ENCODE results near the gene HOXD9. TPM values are rescaled to one million over a fixed set of nuclear protein-coding genes. Genes with fewer than 3 reads are reported as not detected.

HOXD9 gene
- total RNA-seq, 1 experiment from 2014 or later = not detected

DNA sequence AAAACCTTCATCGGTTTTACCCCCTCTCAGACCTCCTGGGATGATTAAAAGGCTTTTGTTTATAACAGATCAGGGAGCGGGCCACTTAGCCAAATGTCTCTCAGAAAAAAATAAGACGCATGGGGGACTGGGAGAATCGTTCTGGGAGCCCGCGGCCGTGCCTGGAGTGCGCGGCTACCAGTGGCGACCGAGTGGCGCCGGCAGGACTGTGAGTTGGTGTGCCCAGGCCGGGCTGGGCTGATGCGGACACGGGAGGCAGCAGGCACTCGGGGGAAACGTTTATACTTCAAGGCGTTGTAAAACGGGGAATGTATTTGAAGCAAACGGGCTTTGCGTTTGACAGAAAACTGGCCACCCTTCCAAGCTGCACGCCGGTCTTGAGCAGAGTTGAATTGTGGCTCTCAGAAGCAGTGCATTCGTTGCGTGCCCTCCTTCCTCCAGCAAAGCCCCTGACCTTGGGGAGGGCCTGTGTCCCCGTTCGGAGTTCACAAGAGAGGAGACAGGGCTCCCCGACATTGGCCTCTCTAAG, 10.6 kb upstream of the HOXD9 start (continued):
- TF ChIP-seq NR3C1 (CRISPR knock-in tag; conservative IDR thresholded peaks at IDR 0.05; ENCODE audit: low read depth) (no peak), IRF2 (CRISPR knock-in tag; IDR thresholded peaks at IDR 0.05; ENCODE audit: borderline replicate concordance, low read depth) (no peak), TEAD1 (CRISPR knock-in tag; IDR thresholded peaks at IDR 0.05) (no peak), ZNF317 (CRISPR knock-in tag; IDR thresholded peaks at IDR 0.05; ENCODE audit: borderline replicate concordance, low read depth) (no peak), KAT7 (CRISPR knock-in tag; IDR thresholded peaks at IDR 0.05; ENCODE audit: borderline replicate concordance) (no peak), HMGA2 (CRISPR knock-in tag; IDR thresholded peaks at IDR 0.05) (no peak), MXD4 (CRISPR knock-in tag; IDR thresholded peaks at IDR 0.05; ENCODE audit: borderline replicate concordance) (no peak)
- TF ChIP-seq, protein P1, sequence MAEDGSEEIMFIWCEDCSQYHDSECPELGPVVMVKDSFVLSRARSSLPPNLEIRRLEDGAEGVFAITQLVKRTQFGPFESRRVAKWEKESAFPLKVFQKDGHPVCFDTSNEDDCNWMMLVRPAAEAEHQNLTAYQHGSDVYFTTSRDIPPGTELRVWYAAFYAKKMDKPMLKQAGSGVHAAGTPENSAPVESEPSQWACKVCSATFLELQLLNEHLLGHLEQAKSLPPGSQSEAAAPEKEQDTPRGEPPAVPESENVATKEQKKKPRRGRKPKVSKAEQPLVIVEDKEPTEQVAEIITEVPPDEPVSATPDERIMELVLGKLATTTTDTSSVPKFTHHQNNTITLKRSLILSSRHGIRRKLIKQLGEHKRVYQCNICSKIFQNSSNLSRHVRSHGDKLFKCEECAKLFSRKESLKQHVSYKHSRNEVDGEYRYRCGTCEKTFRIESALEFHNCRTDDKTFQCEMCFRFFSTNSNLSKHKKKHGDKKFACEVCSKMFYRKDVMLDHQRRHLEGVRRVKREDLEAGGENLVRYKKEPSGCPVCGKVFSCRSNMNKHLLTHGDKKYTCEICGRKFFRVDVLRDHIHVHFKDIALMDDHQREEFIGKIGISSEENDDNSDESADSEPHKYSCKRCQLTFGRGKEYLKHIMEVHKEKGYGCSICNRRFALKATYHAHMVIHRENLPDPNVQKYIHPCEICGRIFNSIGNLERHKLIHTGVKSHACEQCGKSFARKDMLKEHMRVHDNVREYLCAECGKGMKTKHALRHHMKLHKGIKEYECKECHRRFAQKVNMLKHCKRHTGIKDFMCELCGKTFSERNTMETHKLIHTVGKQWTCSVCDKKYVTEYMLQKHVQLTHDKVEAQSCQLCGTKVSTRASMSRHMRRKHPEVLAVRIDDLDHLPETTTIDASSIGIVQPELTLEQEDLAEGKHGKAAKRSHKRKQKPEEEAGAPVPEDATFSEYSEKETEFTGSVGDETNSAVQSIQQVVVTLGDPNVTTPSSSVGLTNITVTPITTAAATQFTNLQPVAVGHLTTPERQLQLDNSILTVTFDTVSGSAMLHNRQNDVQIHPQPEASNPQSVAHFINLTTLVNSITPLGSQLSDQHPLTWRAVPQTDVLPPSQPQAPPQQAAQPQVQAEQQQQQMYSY (CRISPR knock-in tag; IDR thresholded peaks at IDR 0.05) = no peak

DNA sequence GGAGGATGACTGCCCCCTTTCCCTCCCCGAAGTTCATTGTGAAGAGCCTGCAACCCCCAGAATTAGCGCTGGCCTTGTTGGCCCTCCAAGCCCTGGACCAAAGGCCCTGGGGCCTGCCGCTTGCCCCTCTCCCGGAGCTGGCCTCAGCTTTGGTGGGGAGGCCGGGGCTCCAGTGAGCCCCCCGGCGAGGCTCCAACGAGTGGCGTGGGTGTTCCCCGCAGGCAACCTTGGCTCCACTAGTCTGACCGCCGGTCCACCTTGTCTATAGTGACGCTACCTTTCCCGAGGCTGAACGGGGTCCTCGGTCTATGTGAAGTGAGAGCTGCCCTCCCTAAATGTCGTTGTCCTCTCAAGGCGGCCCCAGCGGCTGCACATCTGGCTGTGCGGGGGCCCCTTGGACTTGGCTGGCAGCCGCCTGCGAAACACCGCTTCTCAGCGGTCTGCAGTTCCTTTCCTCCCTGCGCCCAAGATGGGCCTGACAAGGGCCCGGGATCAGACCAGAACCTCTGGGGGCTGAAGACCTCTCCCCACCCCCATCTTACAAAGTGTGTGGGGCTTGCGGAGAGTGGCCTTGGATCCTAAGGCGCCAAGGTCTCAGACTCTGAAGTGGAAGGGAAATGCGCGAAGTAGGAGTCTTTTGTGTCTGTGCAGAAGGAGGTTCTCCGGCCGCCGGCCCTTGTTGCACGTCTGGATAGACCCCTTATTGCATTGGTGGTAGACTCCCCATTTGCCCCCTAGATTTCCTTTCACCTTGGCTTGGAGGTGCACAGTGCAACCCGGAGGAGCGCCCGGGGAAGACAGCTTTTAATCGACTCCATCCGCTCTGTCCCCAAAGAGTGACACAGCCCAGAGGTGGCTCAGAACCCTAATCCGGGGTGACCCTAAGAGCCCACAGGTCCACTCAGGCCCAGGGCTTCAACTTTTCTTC, 9.9 kb upstream of the HOXD9 start:
- TF ChIP-seq ZBTB21 (CRISPR knock-in tag; IDR thresholded peaks at IDR 0.05; ENCODE audit: borderline replicate concordance) (no peak), CBFB (CRISPR knock-in tag; IDR thresholded peaks at IDR 0.05; ENCODE audit: low read depth) (no peak), ZNF232 (CRISPR knock-in tag; IDR thresholded peaks at IDR 0.05) (no peak)
- TF ChIP-seq, protein P2, sequence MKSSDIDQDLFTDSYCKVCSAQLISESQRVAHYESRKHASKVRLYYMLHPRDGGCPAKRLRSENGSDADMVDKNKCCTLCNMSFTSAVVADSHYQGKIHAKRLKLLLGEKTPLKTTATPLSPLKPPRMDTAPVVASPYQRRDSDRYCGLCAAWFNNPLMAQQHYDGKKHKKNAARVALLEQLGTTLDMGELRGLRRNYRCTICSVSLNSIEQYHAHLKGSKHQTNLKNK (CRISPR knock-in tag; IDR thresholded peaks at IDR 0.05) = no peak
- TF ChIP-seq, protein P3, sequence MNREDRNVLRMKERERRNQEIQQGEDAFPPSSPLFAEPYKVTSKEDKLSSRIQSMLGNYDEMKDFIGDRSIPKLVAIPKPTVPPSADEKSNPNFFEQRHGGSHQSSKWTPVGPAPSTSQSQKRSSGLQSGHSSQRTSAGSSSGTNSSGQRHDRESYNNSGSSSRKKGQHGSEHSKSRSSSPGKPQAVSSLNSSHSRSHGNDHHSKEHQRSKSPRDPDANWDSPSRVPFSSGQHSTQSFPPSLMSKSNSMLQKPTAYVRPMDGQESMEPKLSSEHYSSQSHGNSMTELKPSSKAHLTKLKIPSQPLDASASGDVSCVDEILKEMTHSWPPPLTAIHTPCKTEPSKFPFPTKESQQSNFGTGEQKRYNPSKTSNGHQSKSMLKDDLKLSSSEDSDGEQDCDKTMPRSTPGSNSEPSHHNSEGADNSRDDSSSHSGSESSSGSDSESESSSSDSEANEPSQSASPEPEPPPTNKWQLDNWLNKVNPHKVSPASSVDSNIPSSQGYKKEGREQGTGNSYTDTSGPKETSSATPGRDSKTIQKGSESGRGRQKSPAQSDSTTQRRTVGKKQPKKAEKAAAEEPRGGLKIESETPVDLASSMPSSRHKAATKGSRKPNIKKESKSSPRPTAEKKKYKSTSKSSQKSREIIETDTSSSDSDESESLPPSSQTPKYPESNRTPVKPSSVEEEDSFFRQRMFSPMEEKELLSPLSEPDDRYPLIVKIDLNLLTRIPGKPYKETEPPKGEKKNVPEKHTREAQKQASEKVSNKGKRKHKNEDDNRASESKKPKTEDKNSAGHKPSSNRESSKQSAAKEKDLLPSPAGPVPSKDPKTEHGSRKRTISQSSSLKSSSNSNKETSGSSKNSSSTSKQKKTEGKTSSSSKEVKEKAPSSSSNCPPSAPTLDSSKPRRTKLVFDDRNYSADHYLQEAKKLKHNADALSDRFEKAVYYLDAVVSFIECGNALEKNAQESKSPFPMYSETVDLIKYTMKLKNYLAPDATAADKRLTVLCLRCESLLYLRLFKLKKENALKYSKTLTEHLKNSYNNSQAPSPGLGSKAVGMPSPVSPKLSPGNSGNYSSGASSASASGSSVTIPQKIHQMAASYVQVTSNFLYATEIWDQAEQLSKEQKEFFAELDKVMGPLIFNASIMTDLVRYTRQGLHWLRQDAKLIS (CRISPR knock-in tag; IDR thresholded peaks at IDR 0.05; ENCODE audit: borderline replicate concordance) = no peak
- TF ChIP-seq, protein P4, sequence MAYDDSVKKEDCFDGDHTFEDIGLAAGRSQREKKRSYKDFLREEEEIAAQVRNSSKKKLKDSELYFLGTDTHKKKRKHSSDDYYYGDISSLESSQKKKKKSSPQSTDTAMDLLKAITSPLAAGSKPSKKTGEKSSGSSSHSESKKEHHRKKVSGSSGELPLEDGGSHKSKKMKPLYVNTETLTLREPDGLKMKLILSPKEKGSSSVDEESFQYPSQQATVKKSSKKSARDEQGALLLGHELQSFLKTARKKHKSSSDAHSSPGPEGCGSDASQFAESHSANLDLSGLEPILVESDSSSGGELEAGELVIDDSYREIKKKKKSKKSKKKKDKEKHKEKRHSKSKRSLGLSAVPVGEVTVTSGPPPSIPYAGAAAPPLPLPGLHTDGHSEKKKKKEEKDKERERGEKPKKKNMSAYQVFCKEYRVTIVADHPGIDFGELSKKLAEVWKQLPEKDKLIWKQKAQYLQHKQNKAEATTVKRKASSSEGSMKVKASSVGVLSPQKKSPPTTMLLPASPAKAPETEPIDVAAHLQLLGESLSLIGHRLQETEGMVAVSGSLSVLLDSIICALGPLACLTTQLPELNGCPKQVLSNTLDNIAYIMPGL (CRISPR knock-in tag; IDR thresholded peaks at IDR 0.05) = no peak
- H3K4me3 Mint-ChIP-seq = no peak overlapping the region
- POLR2A ChIA-PET = no interaction called here
- 0 out of 2 replicates have a peak, but pooled peaks cover 7% of the 10 kb centered on the region for H3K36me3 Mint-ChIP-seq
- peaks cover 25% of the 10 kb centered on the region for H3K4me1 Mint-ChIP-seq
- CTCF ChIA-PET = interaction anchor here (1.1 to 1.6 kb wide), 4 partner anchors 9 to 65 kb away, joined by 3 to 6 read pairs (median 3); no protein-coding TSS in a partner anchor
- peaks cover 99% of the 10 kb centered on the region for H3K27me3 Mint-ChIP-seq (ENCODE audit: low read depth)
- ATAC-seq = no peak
- no peak for DNase-seq (ENCODE audit: low spot score)
- H3K9me3 Mint-ChIP-seq = peaks cover 4% of the 10 kb centered on the region
- no peak overlapping the region for H3K27ac Mint-ChIP-seq

Data from WTC11 (cell line).